HL-60 (cell line): ENCODE measurements around the gene GPR17.

Source experiments
- CTCF ChIP-seq: IDR thresholded peaks from one replicate; pipeline ENCODE4 v1.5.1; 2011; ENCODE audit warnings: low read length, control low read depth, inconsistent platforms; ENCODE audit not compliant: insufficient read depth
- POLR2AphosphoS5 ChIP-seq: IDR thresholded peaks from 2 replicates; pipeline ENCODE4 v1.6.1; 2012; ENCODE audit warnings: low read depth
- TF ChIP-seq, protein P1 (sequence below): IDR thresholded peaks from 2 replicates; pipeline ENCODE4 v1.6.1; 2012; ENCODE audit warnings: low read depth; ENCODE audit not compliant: insufficient replicate concordance

DNA sequence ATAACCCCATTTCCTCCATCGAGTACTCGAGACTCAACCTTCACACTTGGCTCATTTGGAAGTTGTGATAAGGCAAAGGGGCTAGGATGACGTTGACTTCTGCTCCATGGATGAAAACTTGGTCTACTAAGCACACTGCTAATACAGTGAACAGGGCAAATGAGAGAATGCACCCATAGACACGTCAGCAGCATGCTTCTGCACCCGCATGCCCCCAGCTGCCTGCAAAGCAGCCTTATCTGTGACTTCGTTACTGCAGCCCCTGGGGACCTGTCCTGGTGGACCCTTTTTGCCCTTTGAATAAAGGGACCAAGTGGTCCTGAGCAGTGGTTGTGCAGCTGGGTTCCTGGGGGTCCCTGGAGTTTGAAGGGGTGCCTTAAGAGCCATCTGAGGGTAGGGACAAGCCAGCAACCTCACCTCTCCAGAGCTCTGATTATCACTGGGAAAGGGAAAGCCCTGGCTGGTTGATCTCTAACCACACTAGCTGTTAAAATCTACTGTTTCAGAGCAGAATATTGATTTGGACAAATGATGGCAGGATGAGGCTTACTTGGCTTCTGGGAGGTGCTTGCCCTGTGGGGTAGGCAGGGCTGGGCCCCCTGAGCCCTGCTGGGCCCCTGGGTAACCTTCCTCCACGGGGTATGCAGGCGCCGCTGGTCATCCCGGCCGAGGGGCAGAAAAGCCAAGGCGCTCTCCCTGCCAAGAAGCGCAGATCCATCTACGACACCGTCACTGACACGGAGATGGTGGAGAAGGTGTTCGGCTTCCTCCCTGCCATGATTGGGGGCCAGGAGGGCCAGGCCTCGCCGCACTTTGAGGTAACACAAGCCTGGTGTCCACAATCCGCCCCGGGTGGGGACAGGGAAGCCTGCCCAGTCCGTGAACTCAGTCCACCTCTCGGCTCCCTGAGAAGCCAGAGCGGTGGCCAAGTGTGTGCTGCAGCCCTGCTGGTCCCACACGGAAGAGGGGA, 37.6 kb upstream of the GPR17 start:
- TF ChIP-seq CTCF (no peak), POLR2AphosphoS5 (no peak)
- TF ChIP-seq, protein P1, sequence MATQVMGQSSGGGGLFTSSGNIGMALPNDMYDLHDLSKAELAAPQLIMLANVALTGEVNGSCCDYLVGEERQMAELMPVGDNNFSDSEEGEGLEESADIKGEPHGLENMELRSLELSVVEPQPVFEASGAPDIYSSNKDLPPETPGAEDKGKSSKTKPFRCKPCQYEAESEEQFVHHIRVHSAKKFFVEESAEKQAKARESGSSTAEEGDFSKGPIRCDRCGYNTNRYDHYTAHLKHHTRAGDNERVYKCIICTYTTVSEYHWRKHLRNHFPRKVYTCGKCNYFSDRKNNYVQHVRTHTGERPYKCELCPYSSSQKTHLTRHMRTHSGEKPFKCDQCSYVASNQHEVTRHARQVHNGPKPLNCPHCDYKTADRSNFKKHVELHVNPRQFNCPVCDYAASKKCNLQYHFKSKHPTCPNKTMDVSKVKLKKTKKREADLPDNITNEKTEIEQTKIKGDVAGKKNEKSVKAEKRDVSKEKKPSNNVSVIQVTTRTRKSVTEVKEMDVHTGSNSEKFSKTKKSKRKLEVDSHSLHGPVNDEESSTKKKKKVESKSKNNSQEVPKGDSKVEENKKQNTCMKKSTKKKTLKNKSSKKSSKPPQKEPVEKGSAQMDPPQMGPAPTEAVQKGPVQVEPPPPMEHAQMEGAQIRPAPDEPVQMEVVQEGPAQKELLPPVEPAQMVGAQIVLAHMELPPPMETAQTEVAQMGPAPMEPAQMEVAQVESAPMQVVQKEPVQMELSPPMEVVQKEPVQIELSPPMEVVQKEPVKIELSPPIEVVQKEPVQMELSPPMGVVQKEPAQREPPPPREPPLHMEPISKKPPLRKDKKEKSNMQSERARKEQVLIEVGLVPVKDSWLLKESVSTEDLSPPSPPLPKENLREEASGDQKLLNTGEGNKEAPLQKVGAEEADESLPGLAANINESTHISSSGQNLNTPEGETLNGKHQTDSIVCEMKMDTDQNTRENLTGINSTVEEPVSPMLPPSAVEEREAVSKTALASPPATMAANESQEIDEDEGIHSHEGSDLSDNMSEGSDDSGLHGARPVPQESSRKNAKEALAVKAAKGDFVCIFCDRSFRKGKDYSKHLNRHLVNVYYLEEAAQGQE, result no peak
